HFFc6 (cell line): ENCODE data around the gene SAMMSON. TPM values are rescaled to one million over a fixed set of nuclear protein-coding genes. Genes with fewer than 3 reads are reported as not detected.
A peak's percentile ranks its signal among the peaks of the same experiment; 100 is the strongest.

Experiments
- DNase-seq: peaks from one replicate; pipeline ENCODE4 v3.0.0-alpha.2; 2018
- H3K27ac Mint-ChIP-seq: 2 replicates; pipeline ENCODE4 v1.8.0; 2020; ENCODE audit warnings: mild to moderate bottlenecking, mixed read lengths
- H3K27me3 Mint-ChIP-seq: 2 replicates; pipeline ENCODE4 v1.8.0; 2021; ENCODE audit warnings: mild to moderate bottlenecking, moderate library complexity, mixed read lengths; ENCODE audit not compliant: insufficient read depth
- H3K36me3 Mint-ChIP-seq: 2 replicates; pipeline ENCODE4 v1.8.0; 2021; ENCODE audit warnings: low read depth, mixed read lengths
- H3K4me1 Mint-ChIP-seq: 2 replicates; pipeline ENCODE4 v1.8.0; 2020; ENCODE audit warnings: low read depth, mixed read lengths
- H3K4me3 Mint-ChIP-seq: 2 replicates; pipeline ENCODE4 v1.8.0; 2020; ENCODE audit warnings: mild to moderate bottlenecking, moderate library complexity, mixed read lengths
- H3K9me3 Mint-ChIP-seq: 2 replicates; pipeline ENCODE4 v1.8.0; 2020; ENCODE audit warnings: mild to moderate bottlenecking, mixed read lengths
- total RNA-seq, 6 experiments: library from RNA; stranded (reverse); fragmentation: NEBNext Ultra II Directional; extraction: Animal tissue kit (Norgen Biotek cat#: 25700); gene quantifications; 2 replicates in 1 of 6; 3 replicates in 5 of 6; pipeline ENCODE4 v1.2.3, GENCODE V29; 2021
- TF ChIP-seq, protein P1 (sequence below): fragments of 200-600 bp; sonication (generic); IDR thresholded peaks from 2 replicates; pipeline ENCODE4 v1.5.0; 2021; ENCODE audit warnings: antibody characterized with exemption, mild to moderate bottlenecking

The SAMMSON gene
- total RNA-seq, 6 experiments from 2014 or later = not detected

DNA sequence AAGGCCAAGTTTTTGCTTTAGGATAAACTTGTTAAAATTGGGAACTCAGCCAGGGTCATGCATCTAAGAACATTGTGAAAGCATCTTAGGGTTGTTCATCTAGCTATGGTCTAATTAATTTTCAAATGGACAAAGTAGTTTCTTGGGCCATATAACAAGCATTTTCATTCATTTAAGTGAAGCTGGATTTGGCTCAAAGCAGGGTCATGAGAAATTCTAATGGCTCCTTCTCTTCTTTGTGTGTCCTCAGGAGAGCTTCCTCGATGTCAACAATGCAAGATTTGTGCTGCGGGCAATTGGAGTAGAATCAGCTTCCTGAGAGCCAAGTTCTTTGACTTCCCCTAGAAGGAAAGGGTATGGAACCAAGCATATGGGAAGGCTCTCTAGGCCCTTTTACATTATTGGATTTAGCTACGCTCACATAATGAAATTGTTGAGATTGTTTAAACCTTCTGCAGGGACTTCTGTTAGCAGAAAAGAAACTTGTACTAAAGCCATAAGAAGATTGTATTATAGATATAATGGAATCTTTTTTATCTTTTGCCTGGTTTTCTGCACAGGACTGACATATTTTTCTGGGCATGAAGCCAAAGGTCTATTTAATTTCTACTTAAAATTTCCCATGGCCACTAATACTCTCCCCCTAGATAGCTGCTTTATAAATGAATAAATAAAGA is 1.8 kb upstream of the SAMMSON start:
- Mint-ChIP-seq H3K36me3 (no peaks in the 10 kb centered on the region), H3K4me3 (no peak overlapping the region), H3K4me1 (peaks cover 19% of the 10 kb centered on the region), H3K9me3 (no peaks in the 10 kb centered on the region), H3K27me3 (peaks cover 3% of the 10 kb centered on the region), H3K27ac (no peak overlapping the region)
- DNase-seq = no peak
- TF ChIP-seq, protein P1, sequence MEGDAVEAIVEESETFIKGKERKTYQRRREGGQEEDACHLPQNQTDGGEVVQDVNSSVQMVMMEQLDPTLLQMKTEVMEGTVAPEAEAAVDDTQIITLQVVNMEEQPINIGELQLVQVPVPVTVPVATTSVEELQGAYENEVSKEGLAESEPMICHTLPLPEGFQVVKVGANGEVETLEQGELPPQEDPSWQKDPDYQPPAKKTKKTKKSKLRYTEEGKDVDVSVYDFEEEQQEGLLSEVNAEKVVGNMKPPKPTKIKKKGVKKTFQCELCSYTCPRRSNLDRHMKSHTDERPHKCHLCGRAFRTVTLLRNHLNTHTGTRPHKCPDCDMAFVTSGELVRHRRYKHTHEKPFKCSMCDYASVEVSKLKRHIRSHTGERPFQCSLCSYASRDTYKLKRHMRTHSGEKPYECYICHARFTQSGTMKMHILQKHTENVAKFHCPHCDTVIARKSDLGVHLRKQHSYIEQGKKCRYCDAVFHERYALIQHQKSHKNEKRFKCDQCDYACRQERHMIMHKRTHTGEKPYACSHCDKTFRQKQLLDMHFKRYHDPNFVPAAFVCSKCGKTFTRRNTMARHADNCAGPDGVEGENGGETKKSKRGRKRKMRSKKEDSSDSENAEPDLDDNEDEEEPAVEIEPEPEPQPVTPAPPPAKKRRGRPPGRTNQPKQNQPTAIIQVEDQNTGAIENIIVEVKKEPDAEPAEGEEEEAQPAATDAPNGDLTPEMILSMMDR = no peak

DNA sequence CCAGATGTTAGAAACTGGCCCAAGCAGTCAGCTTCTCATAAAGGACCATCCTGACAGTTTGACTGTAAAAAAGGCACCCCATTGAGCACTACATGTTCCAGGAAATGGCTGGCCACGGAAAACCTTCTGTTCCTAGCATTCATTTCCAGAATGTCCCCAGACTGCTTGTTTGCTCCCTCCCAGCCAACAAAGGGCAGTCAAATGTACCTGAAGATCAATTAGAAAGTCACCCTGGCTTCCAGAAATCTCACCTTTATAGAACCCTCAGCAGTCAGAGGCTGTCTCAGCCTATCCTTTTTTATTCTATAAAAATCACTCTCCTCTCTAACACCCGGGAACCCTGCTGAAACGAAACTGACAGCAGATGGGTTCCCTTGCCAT is 784 bp upstream of the SAMMSON start:
- peak overlapping the region; percentile 84 for H3K4me3 Mint-ChIP-seq
- H3K36me3 Mint-ChIP-seq = no peaks in the 10 kb centered on the region
- H3K9me3 Mint-ChIP-seq = no peaks in the 10 kb centered on the region
- H3K27me3 Mint-ChIP-seq = no peaks in the 10 kb centered on the region; the same call in 1 of the 2 replicates
- peaks cover 19% of the 10 kb centered on the region for H3K4me1 Mint-ChIP-seq
- TF ChIP-seq, protein P1 = no peak
- peak overlapping the region; percentile 73 for H3K27ac Mint-ChIP-seq
- no peak for DNase-seq

DNA sequence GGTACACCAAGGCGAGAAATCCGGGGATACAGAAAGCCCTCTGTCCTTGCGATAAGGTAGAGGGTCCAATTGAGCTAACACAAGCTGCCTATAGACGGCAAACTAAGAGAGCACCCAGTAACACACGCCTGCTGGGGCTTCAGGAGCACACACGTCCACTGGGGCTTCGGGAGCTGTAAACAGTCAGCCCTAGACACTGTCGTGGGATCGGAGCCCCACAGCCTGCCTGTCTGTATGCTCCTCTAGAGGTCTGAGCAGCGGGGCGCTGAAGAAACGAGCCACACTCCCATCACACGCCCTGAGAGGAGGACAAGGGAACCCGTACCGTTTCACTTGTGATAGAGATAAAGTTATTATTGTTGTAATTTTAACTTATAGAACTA is 486 bp downstream of the SAMMSON start:
- H3K27me3 Mint-ChIP-seq = no peaks in the 10 kb centered on the region; the same call in 1 of the 2 replicates
- H3K36me3 Mint-ChIP-seq = no peaks in the 10 kb centered on the region
- H3K4me3 Mint-ChIP-seq = peak overlapping the region; percentile 84; the same call in 1 of the 2 replicates
- no peaks in the 10 kb centered on the region for H3K9me3 Mint-ChIP-seq
- peaks cover 19% of the 10 kb centered on the region for H3K4me1 Mint-ChIP-seq
- H3K27ac Mint-ChIP-seq = no peak overlapping the region
- DNase-seq = no peak
- TF ChIP-seq, protein P1 = no peak

DNA sequence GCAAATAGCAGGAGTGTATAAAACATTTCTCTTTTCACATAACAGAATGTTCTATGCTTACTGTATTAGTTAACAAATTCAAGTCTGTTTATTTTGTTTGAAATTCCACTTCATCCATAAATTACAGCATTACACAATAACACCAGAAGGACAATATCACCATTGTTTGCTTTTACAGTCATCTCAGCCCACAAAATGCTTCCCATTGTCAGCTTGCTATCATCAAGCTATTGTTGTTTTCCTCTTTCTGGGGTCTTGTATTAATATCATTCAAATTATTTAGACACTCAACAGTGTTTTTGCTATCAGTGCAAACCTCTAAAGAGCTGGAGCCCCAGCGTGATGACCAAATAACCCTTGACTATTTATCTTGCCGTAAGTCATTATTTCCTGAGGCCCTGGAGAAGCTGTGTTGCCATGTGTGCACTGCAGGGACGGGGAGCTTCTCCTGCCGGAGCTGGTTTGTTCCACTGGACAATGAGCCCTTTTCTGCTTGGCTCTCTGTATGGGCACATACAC is 1.1 kb downstream of the SAMMSON start:
- Mint-ChIP-seq H3K36me3 (no peaks in the 10 kb centered on the region), H3K4me1 (peaks cover 19% of the 10 kb centered on the region), H3K27me3 (peaks cover 2% of the 10 kb centered on the region), H3K4me3 (no peak overlapping the region), H3K9me3 (no peaks in the 10 kb centered on the region), H3K27ac (no peak overlapping the region)
- TF ChIP-seq, protein P1 = no peak
- no peak for DNase-seq

DNA sequence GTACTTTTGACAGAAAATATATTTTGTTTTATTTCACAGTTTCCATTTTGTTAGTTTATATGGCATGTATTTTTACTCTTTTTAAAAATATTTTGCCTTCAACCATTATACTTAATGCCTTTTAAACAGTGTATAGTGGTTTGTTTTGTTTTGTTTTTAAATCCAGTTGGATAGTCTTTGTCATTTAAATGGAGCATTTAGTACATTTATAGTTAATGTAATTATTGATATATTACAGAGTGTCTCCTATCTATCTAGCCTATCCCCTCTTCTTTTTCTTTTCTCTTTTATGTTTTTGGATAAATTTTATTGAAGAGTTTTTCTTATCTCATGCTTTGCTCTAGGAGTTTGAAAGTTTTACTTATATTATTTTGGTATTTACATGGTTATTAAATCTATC is 3.6 kb downstream of the SAMMSON start:
- no peak for DNase-seq
- peaks cover 19% of the 10 kb centered on the region for H3K4me1 Mint-ChIP-seq
- no peak overlapping the region for H3K4me3 Mint-ChIP-seq
- peaks cover 2% of the 10 kb centered on the region; the same call in 1 of the 2 replicates for H3K27me3 Mint-ChIP-seq
- no peak overlapping the region for H3K27ac Mint-ChIP-seq
- H3K9me3 Mint-ChIP-seq = no peaks in the 10 kb centered on the region
- TF ChIP-seq, protein P1 = no peak
- no peaks in the 10 kb centered on the region for H3K36me3 Mint-ChIP-seq
